ENCODE data around the gene PSIP1.

Gene PSIP1

GRCh38 chr9:15501803-15502202, 9.0 kb downstream of the PSIP1 start:
- no peak for DNase-seq (ENCODE audit: low read depth)
- no peak for TF ChIP-seq CTCF (IDR thresholded peaks at IDR 0.05; ENCODE audit: low read length, missing control alignments)
- no peak overlapping the region for H3K4me3 ChIP-seq (replicated peaks; ENCODE audit: low read depth, low read length)

GRCh38 chr9:15501179-15501578, 9.6 kb downstream of the PSIP1 start:
- DNase-seq (ENCODE audit: low read depth), result peak; percentile 3
- no peak for TF ChIP-seq CTCF (IDR thresholded peaks at IDR 0.05; ENCODE audit: low read length, missing control alignments)
- no peak overlapping the region for H3K4me3 ChIP-seq (replicated peaks; ENCODE audit: low read depth, low read length)

- DNase-seq (ENCODE audit: low read depth), result no peak
- no peak for TF ChIP-seq CTCF (IDR thresholded peaks at IDR 0.05; ENCODE audit: low read length, missing control alignments)
Measured at GRCh38 chr9:15499139-15499538, 11.6 kb downstream of the PSIP1 start.

GRCh38 chr9:15498246-15498995, 12.3 kb downstream of the PSIP1 start:
- no peak for TF ChIP-seq CTCF (IDR thresholded peaks at IDR 0.05; ENCODE audit: low read length, missing control alignments)
- DNase-seq (ENCODE audit: low read depth), result no peak
- no peak overlapping the region for H3K4me3 ChIP-seq (replicated peaks; ENCODE audit: low read depth, low read length)

More at GRCh38 chr9:15499139-15499538, 11.6 kb downstream of the PSIP1 start:
- H3K4me3 ChIP-seq (replicated peaks; ENCODE audit: low read depth, low read length), result no peak overlapping the region

- no peak for TF ChIP-seq CTCF (IDR thresholded peaks at IDR 0.05; ENCODE audit: low read length, missing control alignments)
Measured at GRCh38 chr9:15492485-15493150, 18.2 kb downstream of the PSIP1 start.

GRCh38 chr9:15491950-15492349, 18.8 kb downstream of the PSIP1 start:
- no peak overlapping the region for H3K4me3 ChIP-seq (replicated peaks; ENCODE audit: low read depth, low read length)
- TF ChIP-seq CTCF (IDR thresholded peaks at IDR 0.05; ENCODE audit: low read length, missing control alignments), result no peak
- no peak for DNase-seq (ENCODE audit: low read depth)

More at GRCh38 chr9:15492485-15493150, 18.2 kb downstream of the PSIP1 start:
- no peak overlapping the region for H3K4me3 ChIP-seq (replicated peaks; ENCODE audit: low read depth, low read length)
- DNase-seq (ENCODE audit: low read depth), result no peak

All from fibroblast of pulmonary artery (primary cell).